ENCODE measurements around the gene CFAP69.

DNA sequence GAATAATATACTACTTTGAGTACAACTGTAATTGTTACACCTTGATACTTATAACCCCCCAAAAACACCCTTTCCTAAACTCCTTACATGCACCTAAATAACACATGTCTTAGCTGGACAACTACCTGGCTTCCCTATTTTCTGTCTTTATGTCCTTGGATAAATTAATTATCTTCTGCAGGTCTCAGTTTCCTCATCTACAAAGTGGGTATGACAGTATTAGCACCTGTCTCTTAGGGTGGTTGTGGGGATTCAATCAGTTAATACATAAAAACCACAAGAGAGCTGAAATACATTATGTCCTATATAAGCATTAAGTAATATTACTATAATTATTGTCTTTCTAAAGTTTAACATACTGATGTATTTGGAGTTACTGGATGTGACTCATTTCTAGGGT, 22.6 kb upstream of the CFAP69 start:
- TF ChIP-seq, protein P1, sequence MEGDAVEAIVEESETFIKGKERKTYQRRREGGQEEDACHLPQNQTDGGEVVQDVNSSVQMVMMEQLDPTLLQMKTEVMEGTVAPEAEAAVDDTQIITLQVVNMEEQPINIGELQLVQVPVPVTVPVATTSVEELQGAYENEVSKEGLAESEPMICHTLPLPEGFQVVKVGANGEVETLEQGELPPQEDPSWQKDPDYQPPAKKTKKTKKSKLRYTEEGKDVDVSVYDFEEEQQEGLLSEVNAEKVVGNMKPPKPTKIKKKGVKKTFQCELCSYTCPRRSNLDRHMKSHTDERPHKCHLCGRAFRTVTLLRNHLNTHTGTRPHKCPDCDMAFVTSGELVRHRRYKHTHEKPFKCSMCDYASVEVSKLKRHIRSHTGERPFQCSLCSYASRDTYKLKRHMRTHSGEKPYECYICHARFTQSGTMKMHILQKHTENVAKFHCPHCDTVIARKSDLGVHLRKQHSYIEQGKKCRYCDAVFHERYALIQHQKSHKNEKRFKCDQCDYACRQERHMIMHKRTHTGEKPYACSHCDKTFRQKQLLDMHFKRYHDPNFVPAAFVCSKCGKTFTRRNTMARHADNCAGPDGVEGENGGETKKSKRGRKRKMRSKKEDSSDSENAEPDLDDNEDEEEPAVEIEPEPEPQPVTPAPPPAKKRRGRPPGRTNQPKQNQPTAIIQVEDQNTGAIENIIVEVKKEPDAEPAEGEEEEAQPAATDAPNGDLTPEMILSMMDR (IDR thresholded peaks at IDR 0.05) = no peak
- no peak for TF ChIP-seq ZFX (IDR thresholded peaks at IDR 0.05; ENCODE audit: borderline replicate concordance)
